GM12878 (cell line): ENCODE data around the gene COQ9. TPM values are rescaled to one million over a fixed set of nuclear protein-coding genes. Genes with fewer than 3 reads are reported as not detected.

Experiments used
- ATAC-seq: fragments of 200-7000 bp; cut with Tn5 transposase; 3 replicates; pipeline ENCODE4 v1.9.1; 2020; ENCODE audit warnings: mild to moderate bottlenecking, moderate library complexity
- BruUV-seq: library from RNA; stranded (reverse); fragments of 400-500 nt; replicated peaks from 2 replicates; lab custom pipeline; 2021; lab: Mats Ljungman, UMichigan
- CTCF ChIA-PET: fragments of 300-600 bp; sonication (Branson Sonifier 250); formaldehyde crosslinking; extraction: SDS; loops from one replicate; lab custom pipeline; 2021; ENCODE audit warnings: inconsistent platforms; lab: Yijun Ruan, JAX
- POLR2A ChIA-PET: fragments of 350-600 bp; formaldehyde crosslinking; extraction: SDS; loops from one replicate; lab custom pipeline; 2021; ENCODE audit warnings: inconsistent platforms; lab: Charles Lee
- RAD21 ChIA-PET: fragments of 300-600 bp; sonication (Branson Sonifier 250); formaldehyde crosslinking; loops from one replicate; lab custom pipeline; 2023; ENCODE audit warnings: antibody characterized with exemption; ENCODE audit not compliant: unreplicated experiment; lab: Charles Lee
- SMC1A ChIA-PET: fragments of 300-600 bp; sonication (Branson Sonifier 250); formaldehyde crosslinking; loops from one replicate; lab custom pipeline; 2023; ENCODE audit not compliant: unreplicated experiment, uncharacterized antibody; lab: Charles Lee
- DNase-seq: peaks from one replicate; pipeline ENCODE4 v3.0.0-alpha.2; 2011; ENCODE audit warnings: low read depth, low spot score
- FAIRE-seq: peaks from 3 replicates; lab custom pipeline; 2011; peaks lifted over from hg19 to GRCh38; lab: Jason Lieb, UNC
- H2AFZ ChIP-seq: 2 replicates; pipeline ENCODE4 v1.6.0; 2011; ENCODE audit warnings: low read depth, low read length, control low read depth; ENCODE audit not compliant: control insufficient read depth
- H3K27ac ChIP-seq: 2 replicates; pipeline ENCODE4 v1.5.1; 2011; ENCODE audit warnings: control low read depth; ENCODE audit not compliant: control insufficient read depth, insufficient read depth
- H3K27me3 ChIP-seq, 2 experiments: replicated peaks in 1 of 2; 2 replicates each; pipeline versions ENCODE4 v1.6.0 to v1.6.1; 2011; ENCODE audit warnings: low read length in 1 of 2; ENCODE audit not compliant: control insufficient read depth in 2 of 2, insufficient read depth in 2 of 2
- H3K36me3 ChIP-seq, 2 experiments: 2 replicates each; pipeline ENCODE4 v1.5.1; 2011; ENCODE audit warnings: low read length in 1 of 2; ENCODE audit not compliant: control insufficient read depth in 2 of 2, insufficient read depth in 2 of 2
- H3K4me1 ChIP-seq: 2 replicates; pipeline ENCODE4 v1.6.1; 2011; ENCODE audit warnings: mild to moderate bottlenecking, low read length, moderate library complexity, mixed read lengths; ENCODE audit not compliant: control insufficient read depth, insufficient read depth
- H3K4me2 ChIP-seq: 2 replicates; pipeline ENCODE4 v1.6.0; 2011; ENCODE audit warnings: control low read depth; ENCODE audit not compliant: control insufficient read depth, insufficient read depth
- H3K4me3 ChIP-seq: fragments of 200-600 bp; sonication (generic); 2 replicates; pipeline ENCODE4 v1.5.1; 2016
- H3K79me2 ChIP-seq: 2 replicates; pipeline ENCODE4 v1.6.0; 2011; ENCODE audit warnings: low read length; ENCODE audit not compliant: control insufficient read depth, insufficient read depth
- H3K9ac ChIP-seq: 2 replicates; pipeline ENCODE4 v1.8.0; 2011; ENCODE audit warnings: low read length, control low read depth, mixed read lengths; ENCODE audit not compliant: control insufficient read depth, insufficient read depth
- H3K9me3 ChIP-seq: replicated peaks from 3 replicates; pipeline ENCODE4 v1.5.1; 2011; ENCODE audit warnings: mild to moderate bottlenecking, low read length; ENCODE audit not compliant: control insufficient read depth, insufficient read depth
- H4K20me1 ChIP-seq: 2 replicates; pipeline ENCODE4 v1.6.0; 2011; ENCODE audit not compliant: control insufficient read depth, insufficient read depth
- ASH2L ChIP-seq: fragments of 300-600, 200-600 bp; sonication (generic); IDR thresholded peaks from 2 replicates; pipeline ENCODE4 v1.6.1; 2017; ENCODE audit warnings: low read depth, mild to moderate bottlenecking, borderline replicate concordance
- HDAC6 ChIP-seq: fragments of 200-600 bp; sonication (generic); IDR thresholded peaks from one replicate; pipeline ENCODE4 v1.8.0; 2017; ENCODE audit warnings: antibody characterized with exemption; ENCODE audit not compliant: unreplicated experiment
- IKZF2 ChIP-seq, 2 experiments: fragments of 450-650 bp; IDR thresholded peaks; 2 replicates each; pipeline ENCODE4 v1.6.1; 2017; ENCODE audit warnings: mild to moderate bottlenecking in 2 of 2, moderate library complexity in 2 of 2
- NFYA ChIP-seq: IDR thresholded peaks from 2 replicates; pipeline ENCODE4 v1.6.1; 2011; ENCODE audit warnings: low read depth, mild to moderate bottlenecking, low read length, improper control_type of control experiment, borderline replicate concordance
- ZBED1 ChIP-seq: IDR thresholded peaks from 2 replicates; pipeline ENCODE4 v1.6.1; 2016; ENCODE audit warnings: borderline replicate concordance
- WGBS: methylation state at CpG from one replicate; pipeline ENCODE4 v1.1.6; 2016; ENCODE audit warnings: low lambda C conversion rate; ENCODE audit not compliant: insufficient replicate concordance, insufficient coverage; ENCODE audit errors: missing lambda C conversion rate; 5-methylcytosine and 5-hydroxymethylcytosine counted together
- in situ Hi-C: fragments of 300-500 bp; cut with MboI; formaldehyde crosslinking; loops from 9 replicates; pipeline ENCODE4 v1.14.3; 2018; ENCODE audit warnings: mixed read lengths
- intact Hi-C: fragments of 100-400 bp; cut with micrococcal nuclease; formaldehyde crosslinking; loops from one replicate; pipeline ENCODE4 v1.14.2; 2022; ENCODE audit not compliant: unreplicated experiment
- polyA plus RNA-seq, 11 experiments: library from polyadenylated mRNA; depleted of rRNA in 4 of 11; unstranded in 6 of 11; stranded (reverse) in 5 of 11; fragments of >200 nt; fragmentation: Nextera tagmentation in 4 of 11; fragmentation: Illumina TruSeq in 1 of 11; extraction: Ambion mirVana in 4 of 11; extraction: Trizol in 1 of 11; gene quantifications; 1 replicate in 1 of 11; 2 replicates in 10 of 11; pipeline versions ENCODE4 v1.2.1 to v1.2.3, GENCODE V29; 2011 to 2016; ENCODE audit warnings: inconsistent platforms in 2 of 11, missing spikeins in 2 of 11, low read depth in 1 of 11
- total RNA-seq, 4 experiments: library from RNA; depleted of rRNA in 3 of 4; stranded (reverse); fragments of >200 nt in 3 of 4; fragmentation: Illumina TruSeq in 1 of 4; extraction: Trizol in 1 of 4; gene quantifications; 2 replicates each; pipeline versions ENCODE4 v1.2.1 to v1.2.3, GENCODE V29; 2013 to 2021
- TF ChIP-seq, protein P1 (sequence below): fragments of 450-650 bp; IDR thresholded peaks from 2 replicates; pipeline ENCODE4 v1.6.1; 2017; ENCODE audit warnings: antibody characterized with exemption, mild to moderate bottlenecking, moderate library complexity

The COQ9 gene
- total and polyA plus RNA-seq, 10 of the 15 experiments (the other 5 are each of a cell fraction or from before 2014, with no cell fraction given), result 24.1 to 79.7 (median 50.1) TPM

DNA sequence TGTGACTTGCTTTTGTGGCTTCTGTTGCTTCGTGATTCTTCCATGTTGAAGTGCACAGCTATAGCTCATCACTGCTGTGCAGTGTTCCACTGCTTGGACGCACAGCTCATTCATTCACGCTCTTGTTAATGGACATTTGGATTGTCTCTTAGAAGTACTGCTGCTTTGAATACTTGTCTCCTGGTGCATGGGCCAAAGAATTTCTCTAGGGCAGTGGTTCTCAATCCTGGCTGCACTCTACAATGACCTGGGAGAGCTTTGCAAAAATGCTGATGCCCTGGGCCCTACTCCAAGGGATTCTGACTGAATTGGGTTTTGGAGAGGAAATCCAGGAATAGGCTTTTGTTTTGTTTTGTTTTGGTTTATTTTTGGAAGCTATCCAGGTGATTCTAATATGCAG lies 22.7 kb upstream of the COQ9 start:
- Histone ChIP-seq H3K27me3 (no peaks in the 10 kb centered on the region), H3K4me3 (no peak overlapping the region), H4K20me1 (no peaks in the 10 kb centered on the region), H3K36me3 (peaks cover 0 to 2% of the 10 kb centered on the region in 2 experiments; a peak in 3 of 4 replicates), H3K9ac (no peak overlapping the region), H3K79me2 (no peaks in the 10 kb centered on the region), H2AFZ (no peak overlapping the region), H3K4me2 (no peak overlapping the region), H3K9me3 (no peaks in the 10 kb centered on the region), H3K27ac (no peak overlapping the region), H3K4me1 (no peaks in the 10 kb centered on the region)
- TF ChIP-seq HDAC6, result no peak
- TF ChIP-seq ASH2L, result no peak
- no peak for TF ChIP-seq IKZF2 (IDR thresholded peaks at IDR 0.05)
- TF ChIP-seq NFYA, result no peak
- TF ChIP-seq, protein P1, sequence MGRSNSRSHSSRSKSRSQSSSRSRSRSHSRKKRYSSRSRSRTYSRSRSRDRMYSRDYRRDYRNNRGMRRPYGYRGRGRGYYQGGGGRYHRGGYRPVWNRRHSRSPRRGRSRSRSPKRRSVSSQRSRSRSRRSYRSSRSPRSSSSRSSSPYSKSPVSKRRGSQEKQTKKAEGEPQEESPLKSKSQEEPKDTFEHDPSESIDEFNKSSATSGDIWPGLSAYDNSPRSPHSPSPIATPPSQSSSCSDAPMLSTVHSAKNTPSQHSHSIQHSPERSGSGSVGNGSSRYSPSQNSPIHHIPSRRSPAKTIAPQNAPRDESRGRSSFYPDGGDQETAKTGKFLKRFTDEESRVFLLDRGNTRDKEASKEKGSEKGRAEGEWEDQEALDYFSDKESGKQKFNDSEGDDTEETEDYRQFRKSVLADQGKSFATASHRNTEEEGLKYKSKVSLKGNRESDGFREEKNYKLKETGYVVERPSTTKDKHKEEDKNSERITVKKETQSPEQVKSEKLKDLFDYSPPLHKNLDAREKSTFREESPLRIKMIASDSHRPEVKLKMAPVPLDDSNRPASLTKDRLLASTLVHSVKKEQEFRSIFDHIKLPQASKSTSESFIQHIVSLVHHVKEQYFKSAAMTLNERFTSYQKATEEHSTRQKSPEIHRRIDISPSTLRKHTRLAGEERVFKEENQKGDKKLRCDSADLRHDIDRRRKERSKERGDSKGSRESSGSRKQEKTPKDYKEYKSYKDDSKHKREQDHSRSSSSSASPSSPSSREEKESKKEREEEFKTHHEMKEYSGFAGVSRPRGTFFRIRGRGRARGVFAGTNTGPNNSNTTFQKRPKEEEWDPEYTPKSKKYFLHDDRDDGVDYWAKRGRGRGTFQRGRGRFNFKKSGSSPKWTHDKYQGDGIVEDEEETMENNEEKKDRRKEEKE, result no peak
- TF ChIP-seq ZBED1, result no peak
- WGBS, result 89% methylated on average over 3 of the region's 3 CpGs
- intact Hi-C loops (no loop called here), in situ Hi-C loops (no loop called here)
- SMC1A ChIA-PET, result interaction anchor here (0.7 to 1.3 kb wide), 3 partner anchors 83 to 124 kb away, joined by 3 read pairs; no protein-coding TSS in a partner anchor
- RAD21 ChIA-PET, result interaction anchor here (2.0 to 2.3 kb wide), 2 partner anchors 95 to 124 kb away, joined by 6 to 7 read pairs; no protein-coding TSS in a partner anchor
- CTCF ChIA-PET, result interaction anchor here (0.6 to 14.6 kb wide), 5 partner anchors 11 to 341 kb away, joined by 3 to 632 read pairs (median 4); no protein-coding TSS in a partner anchor
- POLR2A ChIA-PET, result interaction anchor here (0.7 to 1.0 kb wide), 3 partner anchors 23 to 120 kb away, joined by 3 to 9 read pairs (median 4); partner anchors contain the start of genes CIAPIN1 and COQ9
- ATAC-seq, result no peak
- no peak for DNase-seq
- no peak for FAIRE-seq
- no TSS peak for BruUV-seq
